ENCODE results near the gene KIF25.

KIF25 gene

GRCh38 chr6:168035098-168035660 lies 37.7 kb downstream of the KIF25 start:
- in situ Hi-C loops (cut with MboI; ENCODE audit: low sequenced_read_pairs), result no loop called here

GRCh38 chr6:168035661-168036545 lies 38.4 kb downstream of the KIF25 start:
- in situ Hi-C loops (cut with MboI; ENCODE audit: low sequenced_read_pairs), result no loop called here

- in situ Hi-C loops (cut with MboI; ENCODE audit: low sequenced_read_pairs), result no loop called here
These were observed 39.8 kb downstream of the KIF25 start for GRCh38 chr6:168037242-168037641.

GRCh38 chr6:168037856-168038255 lies 40.4 kb downstream of the KIF25 start:
- in situ Hi-C loops (cut with MboI; ENCODE audit: low sequenced_read_pairs), result no loop called here

- in situ Hi-C loops (cut with MboI; ENCODE audit: low sequenced_read_pairs), result no loop called here
These were observed 41.2 kb downstream of the KIF25 start for GRCh38 chr6:168038576-168039140.

GRCh38 chr6:168039301-168039700 lies 41.8 kb downstream of the KIF25 start:
- in situ Hi-C loops (cut with MboI; ENCODE audit: low sequenced_read_pairs), result no loop called here

- in situ Hi-C loops (cut with MboI; ENCODE audit: low sequenced_read_pairs), result no loop called here
These were observed 42.4 kb downstream of the KIF25 start for GRCh38 chr6:168039849-168040248.

GRCh38 chr6:168040856-168041496 lies 43.5 kb downstream of the KIF25 start:
- in situ Hi-C loops (cut with MboI; ENCODE audit: low sequenced_read_pairs), result no loop called here

GRCh38 chr6:168041928-168042327 lies 44.5 kb downstream of the KIF25 start:
- in situ Hi-C loops (cut with MboI; ENCODE audit: low sequenced_read_pairs), result no loop called here

GRCh38 chr6:168042426-168043192 lies 45.1 kb downstream of the KIF25 start:
- in situ Hi-C loops (cut with MboI; ENCODE audit: low sequenced_read_pairs), result no loop called here

- in situ Hi-C loops (cut with MboI; ENCODE audit: low sequenced_read_pairs), result no loop called here
These were observed 45.8 kb downstream of the KIF25 start for GRCh38 chr6:168043193-168043847.

- in situ Hi-C loops (cut with MboI; ENCODE audit: low sequenced_read_pairs), result no loop called here
These were observed 46.5 kb downstream of the KIF25 start for GRCh38 chr6:168043848-168044415.

GRCh38 chr6:168044521-168045130 lies 47.2 kb downstream of the KIF25 start:
- in situ Hi-C loops (cut with MboI; ENCODE audit: low sequenced_read_pairs), result no loop called here

- in situ Hi-C loops (cut with MboI; ENCODE audit: low sequenced_read_pairs), result no loop called here
These were observed 47.7 kb downstream of the KIF25 start for GRCh38 chr6:168045141-168045691.

GRCh38 chr6:168045706-168046620 lies 48.5 kb downstream of the KIF25 start:
- in situ Hi-C loops (cut with MboI; ENCODE audit: low sequenced_read_pairs), result no loop called here

GRCh38 chr6:168046696-168047095 lies 49.2 kb downstream of the KIF25 start:
- in situ Hi-C loops (cut with MboI; ENCODE audit: low sequenced_read_pairs), result no loop called here

GRCh38 chr6:168047841-168048723 lies 50.6 kb downstream of the KIF25 start:
- in situ Hi-C loops (cut with MboI; ENCODE audit: low sequenced_read_pairs), result no loop called here

Data from HL-60/S4 (cell line).